OCI-LY7 (cell line): ENCODE results near the gene TNPO2. TPM values are rescaled to one million over a fixed set of nuclear protein-coding genes. Genes with fewer than 3 reads are reported as not detected.

Experiments
- BruUV-seq: library from RNA; stranded (reverse); fragments of 400-500 nt; replicated peaks from 2 replicates; lab custom pipeline; 2021; lab: Mats Ljungman, UMichigan
- CTCF ChIA-PET: fragments of 300-600 bp; sonication (Branson Sonifier 250); formaldehyde crosslinking; loops from one replicate; lab custom pipeline; 2022; ENCODE audit warnings: antibody characterized with exemption; ENCODE audit not compliant: unreplicated experiment; lab: Charles Lee
- POLR2A ChIA-PET: fragments of 300-600 bp; sonication (Branson Sonifier 250); formaldehyde crosslinking; loops from one replicate; lab custom pipeline; 2022; ENCODE audit warnings: antibody characterized with exemption; lab: Charles Lee
- DNase-seq: peaks from one replicate; pipeline ENCODE4 v3.0.0-alpha.2; 2015; ENCODE audit warnings: low spot score
- H2AFZ ChIP-seq: fragments of 200-600 bp; sonication (generic), shearing (Covaris generic); 2 replicates; pipeline ENCODE4 v1.6.1; 2014; ENCODE audit warnings: mild to moderate bottlenecking, antibody characterized with exemption, low read length, moderate library complexity
- H3K27ac ChIP-seq: fragments of 200-600 bp; sonication (generic); 2 replicates; pipeline ENCODE4 v1.5.1; 2014; ENCODE audit warnings: mixed run types, low read depth, mild to moderate bottlenecking, moderate library complexity, low read length, inconsistent platforms; ENCODE audit not compliant: poor library complexity, severe bottlenecking
- H3K36me3 ChIP-seq: fragments of 200-600 bp; sonication (generic); 2 replicates; pipeline ENCODE4 v1.6.1; 2014; ENCODE audit warnings: mild to moderate bottlenecking, antibody characterized with exemption, low read length, moderate library complexity, mixed read lengths; ENCODE audit not compliant: insufficient read depth
- H3K4me1 ChIP-seq: fragments of 200-600 bp; sonication (generic); 2 replicates; pipeline ENCODE4 v1.5.1; 2014; ENCODE audit warnings: mild to moderate bottlenecking, low read length; ENCODE audit not compliant: insufficient read depth, poor library complexity, severe bottlenecking
- H3K4me2 ChIP-seq: fragments of 200-600 bp; sonication (generic); 2 replicates; pipeline ENCODE4 v1.6.1; 2014; ENCODE audit warnings: mild to moderate bottlenecking, low read length
- H3K4me3 ChIP-seq: fragments of 200-600 bp; sonication (generic); 2 replicates; pipeline ENCODE4 v1.5.1; 2014; ENCODE audit warnings: mild to moderate bottlenecking, low read depth, low read length; ENCODE audit not compliant: poor library complexity, severe bottlenecking
- H3K79me2 ChIP-seq: fragments of 200-600 bp; sonication (generic); 2 replicates; pipeline ENCODE4 v1.6.1; 2016; ENCODE audit warnings: low read depth, mild to moderate bottlenecking, low read length, moderate library complexity, mixed read lengths; ENCODE audit not compliant: insufficient read depth
- H3K9me2 ChIP-seq: fragments of 200-600 bp; sonication (generic); 2 replicates; pipeline ENCODE4 v1.6.1; 2016; ENCODE audit warnings: mild to moderate bottlenecking, low read length, mixed read lengths; ENCODE audit not compliant: insufficient read depth
- H3K9me3 ChIP-seq: fragments of 200-600 bp; sonication (generic); 2 replicates; pipeline ENCODE4 v1.6.1; 2014; ENCODE audit warnings: mild to moderate bottlenecking, mixed run types, low read length, mixed read lengths
- H4K20me1 ChIP-seq: fragments of 200-600 bp; sonication (generic); 2 replicates; pipeline ENCODE4 v1.6.1; 2014; ENCODE audit warnings: mild to moderate bottlenecking, antibody characterized with exemption, low read length, moderate library complexity, mixed read lengths; ENCODE audit not compliant: insufficient read depth
- CTCF ChIP-seq: fragments of 200-600 bp; sonication (generic); conservative IDR thresholded peaks from 2 replicates; pipeline ENCODE4 v1.5.1; 2014; ENCODE audit warnings: mild to moderate bottlenecking, antibody characterized with exemption, low read length, moderate library complexity, mixed read lengths
- EZH2phosphoT487 ChIP-seq: fragments of 200-600 bp; sonication (generic); IDR thresholded peaks from 2 replicates; pipeline ENCODE4 v1.6.1; 2018; ENCODE audit warnings: low read depth, borderline replicate concordance, mild to moderate bottlenecking, mixed run types, antibody characterized with exemption, low read length, moderate library complexity, mixed read lengths
- intact Hi-C: fragments of 100-400 bp; cut with micrococcal nuclease; formaldehyde crosslinking; loops from one replicate; pipeline ENCODE4 v1.10.0; 2022; ENCODE audit not compliant: unreplicated experiment
- total RNA-seq, 2 experiments: library from RNA; depleted of rRNA in 1 of 2; stranded (reverse); fragments of >200 nt in 1 of 2; shearing (Covaris generic) in 1 of 2; gene quantifications; 2 replicates each; pipeline ENCODE4 v1.2.3, GENCODE V29; 2014 to 2022

The TNPO2 gene
- total RNA-seq, 2 experiments from 2014 or later, result 47.3 to 120 TPM

GRCh38 chr19:12676928-12677327 is 46.8 kb downstream of the TNPO2 start:
- Histone ChIP-seq H4K20me1 (peaks cover 10% of the 10 kb centered on the region; the same call in 1 of the 2 replicates), H3K27ac (no peak overlapping the region), H3K4me1 (peaks cover 11% of the 10 kb centered on the region), H3K36me3 (peaks cover 78% of the 10 kb centered on the region), H3K4me3 (no peak overlapping the region), H3K9me3 (no peaks in the 10 kb centered on the region), H3K4me2 (no peak overlapping the region), H3K9me2 (no peaks in the 10 kb centered on the region), H2AFZ (no peak overlapping the region), H3K79me2 (peaks cover 9% of the 10 kb centered on the region)
- intact Hi-C loops, result loop anchor here (2.0 kb wide), 1 partner anchor 120 kb away; no protein-coding TSS in a partner anchor
- TF ChIP-seq CTCF (no peak), EZH2phosphoT487 (no peak)
- CTCF ChIA-PET, result no interaction called here
- BruUV-seq, result no TSS peak
- POLR2A ChIA-PET, result no interaction called here
- no peak for DNase-seq

- H3K27ac ChIP-seq, result no peak overlapping the region
These were observed 47.3 kb downstream of the TNPO2 start for GRCh38 chr19:12676384-12676792.

More at GRCh38 chr19:12676384-12676792, 47.3 kb downstream of the TNPO2 start:
- BruUV-seq, result no TSS peak
- Histone ChIP-seq H3K4me3 (no peak overlapping the region), H3K4me1 (peaks cover 11% of the 10 kb centered on the region), H3K9me3 (no peaks in the 10 kb centered on the region), H3K9me2 (no peaks in the 10 kb centered on the region), H4K20me1 (peaks cover 10% of the 10 kb centered on the region; the same call in 1 of the 2 replicates), H3K36me3 (peaks cover 81% of the 10 kb centered on the region), H3K79me2 (peaks cover 9% of the 10 kb centered on the region), H3K4me2 (no peak overlapping the region), H2AFZ (no peak overlapping the region)
- DNase-seq, result peak; percentile 83
- TF ChIP-seq CTCF (peak; percentile 90), EZH2phosphoT487 (no peak)
- intact Hi-C loops, result loop anchor here (2.0 kb wide), 1 partner anchor 120 kb away; no protein-coding TSS in a partner anchor
- CTCF ChIA-PET, result no interaction called here
- POLR2A ChIA-PET, result interaction anchor here (0.5 kb wide), 1 partner anchor 105 kb away, joined by 3 read pairs; no protein-coding TSS in a partner anchor
